ENCODE results near the gene TES. TPM values are rescaled to one million over a fixed set of nuclear protein-coding genes. Genes with fewer than 3 reads are reported as not detected.

TES gene
- total and polyA plus RNA-seq, 4 donors = 5.7 to 11.8 (median 7.5) TPM

GRCh38 chr7:116234517-116235200, 24.3 kb downstream of the TES start:
- Histone ChIP-seq H3K9me3 (ENCODE audit: control insufficient read depth in 4 of 4, low read length in 3 of 4) (no peaks in the 10 kb centered on the region), H3K4me1 (ENCODE audit: control insufficient read depth in 4 of 4, insufficient read depth in 4 of 4, low read length in 3 of 4) (peaks cover 0 to 16% (median 7%) of the 10 kb centered on the region in 4 donors), H3K36me3 (ENCODE audit: control insufficient read depth in 4 of 4, insufficient read depth in 3 of 4, low read depth in 1 of 4, low read length in 3 of 4) (no peaks in the 10 kb centered on the region), H3K4me3 (ENCODE audit: low read depth in 1 of 3, low read length in 3 of 3) (no peak overlapping the region), H3K9ac (ENCODE audit: low read depth in 1 of 2, low read length in 2 of 2) (no peak overlapping the region), H3K27me3 (ENCODE audit: control insufficient read depth in 4 of 4, insufficient read depth in 4 of 4, low read length in 3 of 4) (no peaks in the 10 kb centered on the region), H3K27ac (ENCODE audit: low read depth in 1 of 2, low read length in 2 of 2) (no peak overlapping the region)
- no peak for DNase-seq (ENCODE audit: low spot score)
- TF ChIP-seq SP1 (IDR thresholded peaks at IDR 0.05) = no peak
- no peak for TF ChIP-seq NR2F2 (IDR thresholded peaks at IDR 0.05)
- TF ChIP-seq, protein P1, sequence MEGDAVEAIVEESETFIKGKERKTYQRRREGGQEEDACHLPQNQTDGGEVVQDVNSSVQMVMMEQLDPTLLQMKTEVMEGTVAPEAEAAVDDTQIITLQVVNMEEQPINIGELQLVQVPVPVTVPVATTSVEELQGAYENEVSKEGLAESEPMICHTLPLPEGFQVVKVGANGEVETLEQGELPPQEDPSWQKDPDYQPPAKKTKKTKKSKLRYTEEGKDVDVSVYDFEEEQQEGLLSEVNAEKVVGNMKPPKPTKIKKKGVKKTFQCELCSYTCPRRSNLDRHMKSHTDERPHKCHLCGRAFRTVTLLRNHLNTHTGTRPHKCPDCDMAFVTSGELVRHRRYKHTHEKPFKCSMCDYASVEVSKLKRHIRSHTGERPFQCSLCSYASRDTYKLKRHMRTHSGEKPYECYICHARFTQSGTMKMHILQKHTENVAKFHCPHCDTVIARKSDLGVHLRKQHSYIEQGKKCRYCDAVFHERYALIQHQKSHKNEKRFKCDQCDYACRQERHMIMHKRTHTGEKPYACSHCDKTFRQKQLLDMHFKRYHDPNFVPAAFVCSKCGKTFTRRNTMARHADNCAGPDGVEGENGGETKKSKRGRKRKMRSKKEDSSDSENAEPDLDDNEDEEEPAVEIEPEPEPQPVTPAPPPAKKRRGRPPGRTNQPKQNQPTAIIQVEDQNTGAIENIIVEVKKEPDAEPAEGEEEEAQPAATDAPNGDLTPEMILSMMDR (IDR thresholded peaks at IDR 0.05; ENCODE audit: low read depth, low read length, missing input control) = no peak
- no peak for TF ChIP-seq GABPA (IDR thresholded peaks at IDR 0.05 in 1 of 2, conservative IDR thresholded peaks at IDR 0.05 in 1 of 2)
- TF ChIP-seq REST (IDR thresholded peaks at IDR 0.05) = no peak
- TF ChIP-seq, protein P2, sequence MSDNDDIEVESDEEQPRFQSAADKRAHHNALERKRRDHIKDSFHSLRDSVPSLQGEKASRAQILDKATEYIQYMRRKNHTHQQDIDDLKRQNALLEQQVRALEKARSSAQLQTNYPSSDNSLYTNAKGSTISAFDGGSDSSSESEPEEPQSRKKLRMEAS (IDR thresholded peaks at IDR 0.05) = no peak
- TF ChIP-seq FOXA2 (IDR thresholded peaks at IDR 0.05) = no peak
- TF ChIP-seq HNF4A (conservative IDR thresholded peaks at IDR 0.05) = no peak
- no peak for TF ChIP-seq TAF1 (conservative IDR thresholded peaks at IDR 0.05)
- no peak for TF ChIP-seq RAD21 (IDR thresholded peaks at IDR 0.05)
- TF ChIP-seq FOXA1 (IDR thresholded peaks at IDR 0.05) = no peak
- no peak for TF ChIP-seq HNF4G (IDR thresholded peaks at IDR 0.05)
- TF ChIP-seq EGR1 (IDR thresholded peaks at IDR 0.05; ENCODE audit: low read depth in 2 of 2) = no peak
- no peak for TF ChIP-seq RXRA (IDR thresholded peaks at IDR 0.05)
- WGBS = 92% methylated on average over 9 of the region's 9 CpGs

DNA sequence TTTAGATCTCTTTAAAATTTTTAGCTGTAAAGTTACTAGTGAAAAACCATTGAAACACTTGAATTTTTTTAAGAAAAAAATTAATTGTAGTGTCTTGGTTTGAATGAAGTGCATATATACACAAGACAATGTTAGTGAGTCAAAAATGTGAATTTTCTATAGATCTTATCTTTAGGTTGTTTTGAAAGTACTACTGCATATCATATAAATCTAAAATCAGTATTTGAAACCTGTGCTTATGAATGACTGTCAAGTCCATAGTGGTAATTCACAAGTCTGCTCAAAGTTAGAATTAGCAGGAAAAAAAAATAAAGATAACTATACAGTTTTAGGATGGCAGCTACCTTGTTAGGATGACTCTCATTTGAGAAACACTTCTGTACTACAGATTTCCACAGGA, 25.0 kb downstream of the TES start:
- Histone ChIP-seq H3K27ac (ENCODE audit: low read depth in 1 of 2, low read length in 2 of 2) (no peak overlapping the region), H3K9ac (ENCODE audit: low read depth in 1 of 2, low read length in 2 of 2) (no peak overlapping the region), H3K4me1 (ENCODE audit: control insufficient read depth in 4 of 4, insufficient read depth in 4 of 4, low read length in 3 of 4) (peaks cover 0 to 20% (median 8%) of the 10 kb centered on the region in 4 donors), H3K27me3 (ENCODE audit: control insufficient read depth in 4 of 4, insufficient read depth in 4 of 4, low read length in 3 of 4) (no peaks in the 10 kb centered on the region), H3K9me3 (ENCODE audit: control insufficient read depth in 4 of 4, low read length in 3 of 4) (no peaks in the 10 kb centered on the region), H3K36me3 (ENCODE audit: control insufficient read depth in 4 of 4, insufficient read depth in 3 of 4, low read depth in 1 of 4, low read length in 3 of 4) (no peaks in the 10 kb centered on the region), H3K4me3 (ENCODE audit: low read depth in 1 of 3, low read length in 3 of 3) (no peak overlapping the region)
- DNase-seq (ENCODE audit: low spot score) = no peak
- TF ChIP-seq TAF1 (conservative IDR thresholded peaks at IDR 0.05) = no peak
- no peak for TF ChIP-seq HNF4A (conservative IDR thresholded peaks at IDR 0.05)
- no peak for TF ChIP-seq RAD21 (IDR thresholded peaks at IDR 0.05)
- TF ChIP-seq JUND (IDR thresholded peaks at IDR 0.05) = no peak
- TF ChIP-seq GABPA (IDR thresholded peaks at IDR 0.05 in 1 of 2, conservative IDR thresholded peaks at IDR 0.05 in 1 of 2) = no peak
- no peak for TF ChIP-seq RXRA (IDR thresholded peaks at IDR 0.05)
- no peak for TF ChIP-seq FOXA2 (IDR thresholded peaks at IDR 0.05)
- no peak for TF ChIP-seq YY1 (IDR thresholded peaks at IDR 0.05)
- no peak for TF ChIP-seq FOXA1 (IDR thresholded peaks at IDR 0.05)
- TF ChIP-seq, protein P1 (IDR thresholded peaks at IDR 0.05; ENCODE audit: low read depth, low read length, missing input control) = no peak
- no peak for TF ChIP-seq NR2F2 (IDR thresholded peaks at IDR 0.05)

All from liver (tissue), 9 donors.